Measurements from ENCODE around the gene SHANK3. TPM values are rescaled to one million over a fixed set of nuclear protein-coding genes. Genes with fewer than 3 reads are reported as not detected.

SHANK3 gene
- total and polyA plus RNA-seq, 12 donors: 14.3 to 59.8 (median 24.7) TPM

GRCh38 chr22:50684501-50684900 is 11.9 kb downstream of the SHANK3 start:
- peak overlapping the region in 6 of 10 donors; percentile 19 to 54 (median 44) for H3K27ac ChIP-seq
- H3K4me1 ChIP-seq: peaks cover 5 to 33% (median 16%) of the 10 kb centered on the region in 9 donors
- peaks cover 0 to 29% (median 4%) of the 10 kb centered on the region in 7 donors for H3K27me3 ChIP-seq
- peaks cover 0 to 5% (median 0%) of the 10 kb centered on the region in 11 donors for H3K9me3 ChIP-seq
- H3K4me3 ChIP-seq: peak overlapping the region in 8 of 10 donors; percentile 4 to 36 (median 28)
- no peak for TF ChIP-seq CTCF (IDR thresholded peaks at IDR 0.05)
- peaks cover 0 to 33% (median 4%) of the 10 kb centered on the region in 9 donors for H3K36me3 ChIP-seq
- intact Hi-C loops (cut with DNase I): no loop called here
- no peak for DNase-seq
- WGBS, 2 donors: 70 to 78% methylated on average over 8 of the region's 8 CpGs
- peak in 4 of 8 donors; percentile 11 to 34 (median 24) for ATAC-seq

DNA sequence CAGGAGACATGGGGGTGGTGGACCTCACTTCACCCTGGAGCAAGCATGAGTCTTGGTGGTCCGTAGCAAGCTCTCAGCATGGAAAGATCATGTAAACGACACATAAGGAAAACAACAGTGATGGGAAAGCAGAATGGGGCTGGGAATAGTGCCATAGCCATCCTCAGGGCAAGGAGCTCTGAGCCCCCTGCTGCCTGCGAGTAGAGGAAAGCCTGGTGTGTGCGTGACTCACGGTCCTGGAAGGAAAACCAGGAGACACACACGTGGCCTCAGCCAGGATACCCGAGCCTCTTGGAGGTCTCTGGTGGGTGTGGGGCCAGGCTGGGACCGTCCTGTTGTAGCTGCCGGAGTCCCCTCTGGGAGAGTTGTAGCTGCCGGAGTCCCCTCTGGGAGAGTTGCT is 12.4 kb downstream of the SHANK3 start:
- ATAC-seq: peak in 6 of 8 donors; percentile 20 to 59 (median 48)
- DNase-seq: no peak
- peak overlapping the region in 4 of 10 donors; percentile 24 to 54 (median 38) for H3K27ac ChIP-seq
- peaks cover 0 to 29% (median 4%) of the 10 kb centered on the region in 7 donors for H3K27me3 ChIP-seq
- peak overlapping the region in 8 of 10 donors; percentile 4 to 36 (median 28) for H3K4me3 ChIP-seq
- intact Hi-C loops (cut with DNase I): no loop called here
- peaks cover 0 to 5% (median 0%) of the 10 kb centered on the region in 11 donors for H3K9me3 ChIP-seq
- peaks cover 0 to 30% (median 4%) of the 10 kb centered on the region in 9 donors for H3K36me3 ChIP-seq
- 36 to 37% methylated on average over 10 of the region's 10 CpGs for WGBS, 2 donors
- H3K4me1 ChIP-seq: peaks cover 5 to 36% (median 16%) of the 10 kb centered on the region in 9 donors
- no peak for TF ChIP-seq CTCF (IDR thresholded peaks at IDR 0.05)

GRCh38 chr22:50686794-50687193 is 14.2 kb downstream of the SHANK3 start:
- H3K4me1 ChIP-seq: peaks cover 5 to 54% (median 19%) of the 10 kb centered on the region in 9 donors
- H3K9me3 ChIP-seq: peaks cover 0 to 9% (median 0%) of the 10 kb centered on the region in 11 donors
- WGBS, 2 donors: 38 to 57% methylated on average over 9 of the region's 9 CpGs
- peak overlapping the region in 2 of 10 donors; percentile 4 to 22 for H3K27ac ChIP-seq
- peaks cover 0 to 29% (median 4%) of the 10 kb centered on the region in 7 donors for H3K27me3 ChIP-seq
- intact Hi-C loops (cut with DNase I): no loop called here
- no peak overlapping the region for H3K4me3 ChIP-seq
- ATAC-seq: peak in 1 of 8 donors; percentile 5
- H3K36me3 ChIP-seq: peaks cover 0 to 30% (median 4%) of the 10 kb centered on the region in 9 donors
- no peak for TF ChIP-seq CTCF (IDR thresholded peaks at IDR 0.05)
- no peak for DNase-seq

DNA sequence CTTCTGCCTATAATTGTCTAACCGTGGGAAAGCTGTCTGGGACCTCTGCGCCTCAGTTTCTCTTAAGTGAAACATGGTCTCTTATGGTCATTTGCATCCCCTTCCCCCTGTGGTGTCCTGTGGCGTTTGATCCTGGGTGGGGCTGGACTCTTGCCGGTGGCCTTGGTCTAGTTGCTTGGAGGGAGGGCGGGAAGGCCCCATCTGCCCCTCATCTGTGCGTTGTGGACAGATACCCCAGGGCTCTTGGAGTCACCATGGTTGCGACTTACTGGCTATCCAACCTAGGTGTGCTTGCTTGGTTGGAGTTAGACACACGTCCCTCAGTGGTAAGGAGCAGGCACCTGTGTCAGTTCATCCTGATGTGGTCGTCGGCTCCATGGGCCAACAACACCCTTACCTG is 15.2 kb downstream of the SHANK3 start:
- intact Hi-C loops (cut with DNase I): no loop called here
- peaks cover 0 to 10% (median 0%) of the 10 kb centered on the region in 11 donors for H3K9me3 ChIP-seq
- no peak overlapping the region for H3K4me3 ChIP-seq
- 79 to 80% methylated on average over 10 of the region's 10 CpGs for WGBS, 2 donors
- H3K27me3 ChIP-seq: peaks cover 0 to 29% (median 4%) of the 10 kb centered on the region in 7 donors
- H3K27ac ChIP-seq: no peak overlapping the region
- no peak for TF ChIP-seq CTCF (IDR thresholded peaks at IDR 0.05)
- peaks cover 0 to 28% (median 4%) of the 10 kb centered on the region in 9 donors for H3K36me3 ChIP-seq
- DNase-seq: no peak
- ATAC-seq: peak in 3 of 8 donors; percentile 10 to 35 (median 22)
- H3K4me1 ChIP-seq: peaks cover 5 to 65% (median 27%) of the 10 kb centered on the region in 9 donors

All from heart right ventricle (tissue), 16 donors.